HCT116 (cell line): ENCODE results near the gene TANGO6. TPM values are rescaled to one million over a fixed set of nuclear protein-coding genes. Genes with fewer than 3 reads are reported as not detected.

ENCODE experiments used
- ATAC-seq: fragments of 200-7000 bp; cut with Tn5 transposase; 2 replicates; pipeline ENCODE4 v1.9.1; 2020; ENCODE audit warnings: mild to moderate bottlenecking, moderate library complexity
- BruUV-seq: library from RNA; stranded (reverse); fragments of 400-500 nt; replicated peaks from 2 replicates; lab custom pipeline; 2021; lab: Mats Ljungman, UMichigan
- CTCF ChIA-PET: fragments of 300-600 bp; sonication (Branson Sonifier 250); formaldehyde crosslinking; loops from one replicate; lab custom pipeline; 2021; ENCODE audit warnings: antibody characterized with exemption; lab: Charles Lee
- POLR2A ChIA-PET: fragments of 300-600, 350-600 bp; sonication (Branson Sonifier 250); formaldehyde crosslinking; loops from one replicate; lab custom pipeline; 2021; ENCODE audit warnings: antibody characterized with exemption; lab: Charles Lee
- RAD21 ChIA-PET, 2 experiments: fragments of 300-600 bp; sonication (Branson Sonifier 250); formaldehyde crosslinking; loops; one replicate each; lab custom pipeline; 2023; ENCODE audit warnings: low total read pairs in 2 of 2; ENCODE audit not compliant: uncharacterized antibody in 2 of 2, unreplicated experiment in 2 of 2, low non-redundant PET in 1 of 2; lab: Charles Lee
- DNase-seq: peaks from one replicate; pipeline ENCODE4 v3.0.0-alpha.2; 2010; ENCODE audit warnings: low read depth, low spot score
- H2AFZ ChIP-seq: fragments of 200-600 bp; shearing (Covaris generic), sonication (generic); 2 replicates; pipeline ENCODE4 v1.6.1; 2017; ENCODE audit warnings: low read depth, mixed run types, mixed read lengths, antibody characterized with exemption, low read length; ENCODE audit not compliant: poor library complexity, severe bottlenecking
- H3K27ac ChIP-seq: 2 replicates; pipeline ENCODE4 v1.5.1; 2012; ENCODE audit warnings: low read depth, low read length
- H3K27me3 ChIP-seq: fragments of 200-600 bp; sonication (generic); 2 replicates; pipeline ENCODE4 v1.6.1; 2016; ENCODE audit warnings: mixed run types, low read length, mixed read lengths; ENCODE audit not compliant: insufficient read depth
- H3K36me3 ChIP-seq, 2 experiments: fragments of 200-500 bp in 1 of 2; fragments of 200-600 bp in 1 of 2; sonication (Bioruptor generic) in 1 of 2; sonication (generic) in 1 of 2; 2 replicates each; pipeline versions ENCODE4 v1.5.1 to v1.6.1; 2014 to 2016; ENCODE audit warnings: low read length in 2 of 2, inconsistent platforms in 1 of 2, mixed read lengths in 1 of 2, mixed run types in 1 of 2; ENCODE audit not compliant: insufficient read depth in 2 of 2, control insufficient read depth in 1 of 2
- H3K4me1 ChIP-seq, 2 experiments: fragments of 200-600 bp in 1 of 2; sonication (generic) in 1 of 2; 2 replicates each; pipeline versions ENCODE4 v1.5.1 to v1.6.1; 2012 to 2017; ENCODE audit warnings: low read length in 2 of 2, inconsistent platforms in 1 of 2, mild to moderate bottlenecking in 1 of 2, mixed read lengths in 1 of 2, mixed run types in 1 of 2, moderate library complexity in 1 of 2; ENCODE audit not compliant: insufficient read depth in 2 of 2, control insufficient read depth in 1 of 2
- H3K4me2 ChIP-seq: fragments of 200-600 bp; sonication (generic); 2 replicates; pipeline ENCODE4 v1.6.1; 2017; ENCODE audit warnings: mixed run types, low read length, mixed read lengths
- H3K4me3 ChIP-seq, 2 experiments: fragments of 200-600 bp in 1 of 2; sonication (generic) in 1 of 2; replicated peaks in 1 of 2; 2 replicates each; pipeline ENCODE4 v1.5.1; 2011 to 2016; ENCODE audit warnings: low read length in 2 of 2, control low read depth in 1 of 2, low read depth in 1 of 2, mild to moderate bottlenecking in 1 of 2, mixed read lengths in 1 of 2, mixed run types in 1 of 2
- H3K79me2 ChIP-seq: fragments of 200-600 bp; sonication (generic); 2 replicates; pipeline ENCODE4 v1.6.1; 2017; ENCODE audit warnings: mild to moderate bottlenecking, mixed run types, low read length, moderate library complexity, mixed read lengths; ENCODE audit not compliant: insufficient read depth
- H3K9ac ChIP-seq: fragments of 200-600 bp; sonication (generic); 2 replicates; pipeline ENCODE4 v1.6.1; 2016; ENCODE audit warnings: low read length, mixed read lengths
- H3K9me2 ChIP-seq: fragments of 200-600 bp; sonication (generic), shearing (Covaris generic); 2 replicates; pipeline ENCODE4 v1.6.1; 2017; ENCODE audit warnings: mixed run types, mild to moderate bottlenecking, moderate library complexity; ENCODE audit not compliant: insufficient read depth
- H3K9me3 ChIP-seq, 2 experiments: fragments of 200-500 bp in 1 of 2; fragments of 200-600 bp in 1 of 2; sonication (Bioruptor generic) in 1 of 2; sonication (generic) in 1 of 2; 2 replicates each; pipeline ENCODE4 v1.6.1; 2014 to 2017; ENCODE audit warnings: low read length in 2 of 2, mixed read lengths in 2 of 2, inconsistent platforms in 1 of 2, low read depth in 1 of 2, mild to moderate bottlenecking in 1 of 2, mixed run types in 1 of 2, moderate library complexity in 1 of 2; ENCODE audit not compliant: control insufficient read depth in 1 of 2, insufficient read depth in 1 of 2
- H4K20me1 ChIP-seq: fragments of 200-600 bp; sonication (generic), shearing (Covaris generic); 2 replicates; pipeline ENCODE4 v1.6.1; 2017; ENCODE audit warnings: mixed run types, mild to moderate bottlenecking, moderate library complexity; ENCODE audit not compliant: insufficient read depth
- CTCF ChIP-seq, 3 experiments: fragments of 200-600 bp in 1 of 3; sonication (generic) in 1 of 3; IDR thresholded peaks in 2 of 3; conservative IDR thresholded peaks in 1 of 3; 2 replicates each; pipeline ENCODE4 v1.5.1; 2012 to 2017; ENCODE audit warnings: low read depth in 2 of 3, low read length in 2 of 3, antibody characterized with exemption in 1 of 3, borderline replicate concordance in 1 of 3, control low read depth in 1 of 3, mild to moderate bottlenecking in 1 of 3, mixed read lengths in 1 of 3, mixed run types in 1 of 3, moderate library complexity in 1 of 3; ENCODE audit not compliant: insufficient read depth in 1 of 3
- POLR2AphosphoS5 ChIP-seq: IDR thresholded peaks from 2 replicates; pipeline ENCODE4 v1.6.1; 2011; ENCODE audit warnings: mild to moderate bottlenecking, low read depth, low read length, moderate library complexity
- RAD21 ChIP-seq: IDR thresholded peaks from 2 replicates; pipeline ENCODE4 v1.6.1; 2012; ENCODE audit warnings: low read depth, mild to moderate bottlenecking
- REST ChIP-seq: IDR thresholded peaks from 2 replicates; pipeline ENCODE4 v1.6.1; 2012; ENCODE audit warnings: low read depth
- intact Hi-C: fragments of 100-400 bp; cut with micrococcal nuclease; formaldehyde crosslinking; loops from 2 replicates; pipeline ENCODE4 v1.10.0; 2022
- total RNA-seq: library from RNA; stranded (reverse); gene quantifications from one replicate; pipeline ENCODE4 v1.2.1, GENCODE V29; 2021; ENCODE audit not compliant: unreplicated experiment

Gene TANGO6
- total RNA-seq, 1 experiment from 2014 or later: 16.4 TPM

DNA sequence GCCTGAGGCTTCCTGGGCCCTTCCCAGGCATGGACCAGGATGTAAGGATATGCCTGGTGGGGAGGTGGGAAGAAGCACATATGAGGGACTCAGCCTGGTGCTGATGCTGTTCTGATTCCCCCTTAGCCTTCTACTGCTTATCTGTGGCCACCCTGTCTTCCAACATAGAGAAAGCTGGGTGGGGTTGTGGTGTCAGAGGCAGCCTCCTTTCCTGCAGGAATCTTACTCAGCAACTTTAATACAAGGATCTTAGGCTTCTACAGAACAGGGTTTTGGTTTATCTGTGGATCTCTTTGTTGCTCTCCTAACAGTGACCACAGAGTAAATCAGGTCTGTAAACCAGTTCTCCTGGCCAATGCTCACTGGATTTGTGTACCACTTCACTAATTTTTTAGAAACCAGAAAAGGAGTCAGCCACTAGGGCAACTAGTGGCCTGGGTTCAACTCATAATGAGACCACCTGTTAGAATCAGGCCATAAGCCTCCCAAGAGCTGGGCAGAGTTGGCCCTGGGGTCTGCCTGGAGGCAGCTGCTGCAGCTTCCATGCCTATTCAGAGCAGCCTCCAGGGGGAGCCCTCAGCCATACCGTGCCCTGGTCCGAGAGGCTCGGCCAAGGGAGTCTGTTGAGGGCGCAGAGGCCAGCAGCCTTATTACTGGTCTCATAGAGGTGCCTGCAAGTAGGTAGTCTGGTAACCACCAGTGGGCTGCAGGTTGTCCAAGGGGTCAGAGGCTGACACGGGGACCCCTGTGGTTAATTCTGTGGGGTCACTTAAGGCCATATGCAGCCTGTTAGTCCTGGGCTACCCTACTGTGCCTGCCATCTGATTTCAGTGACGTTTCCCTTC, 269.2 kb downstream of the TANGO6 start:
- H3K79me2 ChIP-seq: peaks cover 73% of the 10 kb centered on the region
- no peaks in the 10 kb centered on the region for H3K9me2 ChIP-seq
- no TSS peak for BruUV-seq
- POLR2A ChIA-PET: interaction anchor here (1.0 to 1.2 kb wide), 2 partner anchors 11 to 122 kb away, joined by 3 to 4 read pairs; no protein-coding TSS in a partner anchor
- CTCF ChIA-PET: interaction anchor here (0.6 to 2.9 kb wide), 11 partner anchors 12 to 477 kb away, joined by 3 to 9 read pairs (median 3); no protein-coding TSS in a partner anchor
- no peak overlapping the region; the same call in 1 of the 2 replicates for H3K27ac ChIP-seq
- TF ChIP-seq RAD21: peak; percentile 54
- peak; percentile 46 for TF ChIP-seq POLR2AphosphoS5
- peak; percentile 34 to 91 (median 83); a peak in 5 of 6 replicates for TF ChIP-seq CTCF (IDR thresholded peaks at IDR 0.05 in 2 of 3, conservative IDR thresholded peaks at IDR 0.05 in 1 of 3; ENCODE audit: borderline replicate concordance in 1 of 3, insufficient read depth in 1 of 3, low read depth in 2 of 3, low read length in 2 of 3)
- no peak for TF ChIP-seq REST
- no peaks in the 10 kb centered on the region for H3K27me3 ChIP-seq
- peaks cover 16% of the 10 kb centered on the region; the same call in 1 of the 2 replicates for H4K20me1 ChIP-seq
- no peak overlapping the region for H3K4me3 ChIP-seq
- H2AFZ ChIP-seq: no peak overlapping the region
- no peak for DNase-seq
- peak; percentile 77 for ATAC-seq
- RAD21 ChIA-PET: interaction anchor here in 1 of 2 experiments (0.6 kb wide), 2 partner anchors 11 to 15 kb away, joined by 3 read pairs; no protein-coding TSS in a partner anchor
- H3K9ac ChIP-seq: no peak overlapping the region
- H3K36me3 ChIP-seq: peaks cover 49 to 85% of the 10 kb centered on the region in 2 experiments; a peak in 3 of 4 replicates
- intact Hi-C loops: no loop called here
- H3K4me2 ChIP-seq: no peak overlapping the region
- H3K9me3 ChIP-seq: no peaks in the 10 kb centered on the region
- H3K4me1 ChIP-seq: peaks cover 4 to 40% of the 10 kb centered on the region in 2 experiments; a peak in 3 of 4 replicates
